OCI-LY1 (cell line): ENCODE measurements around the gene YWHAQ.

Source experiments
- EZH2 ChIP-seq: fragments of 200-600 bp; sonication (generic), shearing (Covaris generic); IDR thresholded peaks from 2 replicates; pipeline ENCODE4 v1.8.0; 2017; ENCODE audit warnings: borderline replicate concordance, mixed run types, mild to moderate bottlenecking, antibody characterized with exemption, low read length, moderate library complexity, mixed read lengths
- TF ChIP-seq, protein P1 (sequence below): fragments of 200-600 bp; sonication (generic), shearing (Covaris generic); IDR thresholded peaks from 2 replicates; pipeline ENCODE4 v1.5.1; 2017; ENCODE audit warnings: mild to moderate bottlenecking, antibody characterized with exemption, low read length, moderate library complexity, mixed read lengths

DNA sequence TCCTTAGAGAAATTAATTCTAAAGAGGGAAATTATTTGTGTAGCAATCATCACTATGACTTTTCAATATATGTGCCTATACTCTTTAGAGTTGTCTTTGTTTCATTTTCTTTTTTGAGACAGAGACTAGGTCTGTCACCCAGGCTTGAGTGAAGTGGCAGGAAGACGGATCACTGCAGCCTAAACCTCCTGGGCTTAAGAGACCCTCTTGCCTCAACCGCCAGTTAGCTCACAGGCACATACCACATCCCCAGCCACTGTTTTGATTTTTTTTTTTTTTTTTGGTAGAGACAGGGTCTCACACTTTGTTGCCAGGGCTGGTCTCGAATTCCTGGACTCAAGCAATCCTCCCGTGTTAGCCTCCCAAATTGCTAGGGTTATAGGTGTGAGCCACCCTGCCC lies 12.4 kb downstream of the YWHAQ start:
- TF ChIP-seq, protein P1, sequence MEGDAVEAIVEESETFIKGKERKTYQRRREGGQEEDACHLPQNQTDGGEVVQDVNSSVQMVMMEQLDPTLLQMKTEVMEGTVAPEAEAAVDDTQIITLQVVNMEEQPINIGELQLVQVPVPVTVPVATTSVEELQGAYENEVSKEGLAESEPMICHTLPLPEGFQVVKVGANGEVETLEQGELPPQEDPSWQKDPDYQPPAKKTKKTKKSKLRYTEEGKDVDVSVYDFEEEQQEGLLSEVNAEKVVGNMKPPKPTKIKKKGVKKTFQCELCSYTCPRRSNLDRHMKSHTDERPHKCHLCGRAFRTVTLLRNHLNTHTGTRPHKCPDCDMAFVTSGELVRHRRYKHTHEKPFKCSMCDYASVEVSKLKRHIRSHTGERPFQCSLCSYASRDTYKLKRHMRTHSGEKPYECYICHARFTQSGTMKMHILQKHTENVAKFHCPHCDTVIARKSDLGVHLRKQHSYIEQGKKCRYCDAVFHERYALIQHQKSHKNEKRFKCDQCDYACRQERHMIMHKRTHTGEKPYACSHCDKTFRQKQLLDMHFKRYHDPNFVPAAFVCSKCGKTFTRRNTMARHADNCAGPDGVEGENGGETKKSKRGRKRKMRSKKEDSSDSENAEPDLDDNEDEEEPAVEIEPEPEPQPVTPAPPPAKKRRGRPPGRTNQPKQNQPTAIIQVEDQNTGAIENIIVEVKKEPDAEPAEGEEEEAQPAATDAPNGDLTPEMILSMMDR = no peak
- no peak for TF ChIP-seq EZH2
